Endothelial cell of hepatic sinusoid (primary cell): ENCODE data around the gene C6orf136.

Experiments
- in situ Hi-C: cut with HindIII; loops from 2 replicates; pipeline ENCODE4 v1.10.0; 2017; ENCODE audit warnings: low sequenced_read_pairs

The C6orf136 gene

DNA sequence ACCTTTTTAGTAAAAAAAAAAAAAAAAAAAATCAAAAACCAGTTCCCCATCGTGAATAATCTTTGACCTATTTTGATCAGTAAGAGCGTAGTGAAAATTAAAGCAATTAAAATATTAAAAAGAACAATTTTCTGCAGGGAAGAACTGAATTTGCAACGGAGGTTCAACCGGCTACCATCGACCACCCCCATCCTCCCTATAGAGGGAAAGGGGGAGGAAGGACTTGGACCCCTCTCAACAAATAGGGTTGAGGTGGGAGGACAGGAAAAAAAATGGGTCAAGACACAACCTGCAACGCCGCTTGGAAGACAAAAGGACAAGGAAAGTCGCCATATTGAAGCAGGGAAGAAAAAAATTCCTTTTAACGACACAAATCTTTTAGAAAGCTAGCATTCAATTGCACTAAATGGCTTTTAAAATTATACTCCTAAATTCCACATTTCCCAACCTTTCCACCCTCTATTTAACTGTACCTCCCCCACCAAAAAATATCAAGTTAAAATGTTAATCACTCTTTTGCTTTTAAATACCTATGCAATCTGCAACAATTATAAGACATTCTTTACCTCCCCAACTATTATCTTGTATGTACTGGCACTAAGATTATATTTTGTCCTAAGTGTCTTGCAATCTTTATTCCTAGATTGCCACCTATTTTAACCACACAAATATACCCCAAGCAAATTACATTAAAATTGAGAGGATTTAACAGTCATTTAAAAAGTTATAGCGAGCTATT is 31.5 kb upstream of the C6orf136 start:
- in situ Hi-C loops = no loop called here

DNA sequence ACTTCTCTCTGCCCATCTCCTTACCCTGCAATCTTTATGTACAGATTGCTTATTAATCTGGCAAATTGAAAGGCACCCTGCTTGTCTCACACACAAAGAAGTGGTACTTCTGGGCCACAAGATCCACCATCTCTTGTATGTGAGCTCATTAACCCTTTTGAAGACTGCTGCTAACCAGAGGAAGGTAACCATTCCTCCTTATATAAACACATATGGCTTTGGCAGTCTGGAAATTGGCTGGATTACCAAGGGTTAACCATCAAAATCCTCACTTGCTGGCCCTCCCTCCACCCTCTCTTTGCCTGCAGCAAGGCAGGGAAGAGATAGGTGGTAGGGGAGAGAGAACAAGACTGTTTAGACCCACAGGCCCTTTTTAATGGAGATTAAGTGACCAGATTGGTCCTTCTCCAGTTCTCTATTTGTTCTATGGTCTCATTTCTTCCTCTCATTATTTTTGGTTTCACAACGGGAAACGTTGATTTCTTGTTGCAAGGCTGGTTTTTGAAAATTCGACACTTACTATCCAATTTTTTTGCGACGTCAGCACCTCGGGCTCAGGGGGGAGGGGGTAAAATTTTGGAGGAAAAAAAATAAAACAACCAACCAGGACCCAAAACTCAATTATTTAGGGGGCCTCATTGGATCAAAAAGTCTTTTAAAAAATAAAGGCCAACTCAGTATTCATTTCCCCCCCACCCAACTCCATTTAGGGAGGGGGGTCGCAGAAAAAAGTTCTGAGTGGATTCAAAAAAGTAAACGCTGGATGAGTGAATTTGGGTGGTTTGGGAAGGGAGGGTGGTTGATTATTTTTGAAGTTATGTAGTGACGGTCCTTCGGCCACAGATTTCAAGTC is 30.7 kb upstream of the C6orf136 start:
- in situ Hi-C loops = no loop called here

DNA sequence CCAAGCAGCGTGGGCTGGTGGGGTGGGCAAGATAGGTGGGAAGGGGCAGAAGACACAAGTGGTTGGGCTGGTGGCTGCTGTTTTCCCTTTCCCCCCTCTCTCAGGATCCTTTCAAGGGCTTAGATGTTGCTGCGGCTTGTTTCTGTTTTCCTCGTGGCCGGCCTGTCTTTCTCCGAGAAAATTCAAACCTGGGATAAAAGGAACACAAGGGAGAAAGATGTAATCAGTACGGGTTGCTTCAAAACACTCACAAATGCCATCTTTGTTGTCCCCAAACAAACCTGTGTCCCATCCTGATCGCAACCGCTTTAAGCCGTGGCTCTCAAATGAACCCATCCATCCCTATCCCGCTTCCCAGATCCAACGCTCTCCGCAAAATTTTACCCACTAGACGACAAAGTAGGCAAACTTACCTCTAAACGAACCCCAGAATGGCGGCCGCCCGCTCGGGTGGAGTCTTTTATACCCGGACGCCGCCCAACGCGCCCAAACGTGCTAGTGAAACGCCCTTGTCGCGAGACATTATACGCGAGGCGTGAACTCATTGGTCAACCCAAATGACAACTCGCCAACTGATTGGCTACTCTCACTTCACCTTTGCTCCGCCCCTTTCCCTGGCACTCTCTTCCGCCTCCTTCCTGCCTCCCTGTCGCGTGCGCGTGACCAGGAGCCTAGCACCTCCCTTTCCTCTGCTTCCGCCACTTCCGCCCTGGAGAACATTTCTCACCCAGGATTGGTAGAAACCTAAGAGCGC is 29.9 kb upstream of the C6orf136 start, which contains the start of gene PPP1R10:
Gene PPP1R10 (minus strand): TSS at position 433 of the 754 bp plus-strand sequence. CDS start 7,299 bp downstream, outside the sequence.
- in situ Hi-C loops = no loop called here

DNA sequence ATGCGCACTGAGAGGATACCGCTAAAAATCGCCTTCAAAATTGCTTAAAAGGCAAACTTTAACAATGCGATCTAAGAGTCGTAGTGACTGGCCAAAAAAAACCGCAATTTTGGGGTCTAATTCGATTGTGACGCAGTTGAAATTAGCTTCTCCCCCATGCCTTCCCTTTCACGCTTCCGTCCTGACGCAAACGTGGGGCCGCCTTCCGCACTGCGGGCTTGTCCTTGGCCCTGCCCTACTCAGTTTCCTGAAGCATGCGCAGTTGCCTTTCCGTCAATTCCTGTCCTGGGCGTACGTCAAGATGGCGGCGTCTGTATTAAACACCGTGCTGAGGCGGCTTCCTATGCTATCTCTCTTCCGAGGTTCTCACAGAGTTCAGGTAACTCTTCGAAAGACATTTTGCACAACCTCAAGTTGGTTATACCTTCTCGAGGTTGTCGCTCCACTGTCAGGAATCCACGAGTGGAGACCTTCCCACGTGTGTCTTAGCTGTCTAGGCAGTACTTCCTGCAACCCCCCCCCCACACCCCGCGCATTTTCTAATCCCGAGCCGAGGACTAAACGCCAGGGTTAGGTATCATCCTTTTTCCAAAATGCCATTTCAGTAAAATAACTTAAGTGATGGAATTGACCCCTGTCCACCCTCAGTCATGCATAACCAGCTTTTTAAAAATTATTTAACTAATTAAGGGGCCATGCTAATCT is 29.2 kb upstream of the C6orf136 start, which contains the start of gene MRPS18B:
Gene MRPS18B (plus strand): TSS at position 276 of the 705 bp plus-strand sequence. CDS start 26 bp downstream, at position 302.
- in situ Hi-C loops = no loop called here

DNA sequence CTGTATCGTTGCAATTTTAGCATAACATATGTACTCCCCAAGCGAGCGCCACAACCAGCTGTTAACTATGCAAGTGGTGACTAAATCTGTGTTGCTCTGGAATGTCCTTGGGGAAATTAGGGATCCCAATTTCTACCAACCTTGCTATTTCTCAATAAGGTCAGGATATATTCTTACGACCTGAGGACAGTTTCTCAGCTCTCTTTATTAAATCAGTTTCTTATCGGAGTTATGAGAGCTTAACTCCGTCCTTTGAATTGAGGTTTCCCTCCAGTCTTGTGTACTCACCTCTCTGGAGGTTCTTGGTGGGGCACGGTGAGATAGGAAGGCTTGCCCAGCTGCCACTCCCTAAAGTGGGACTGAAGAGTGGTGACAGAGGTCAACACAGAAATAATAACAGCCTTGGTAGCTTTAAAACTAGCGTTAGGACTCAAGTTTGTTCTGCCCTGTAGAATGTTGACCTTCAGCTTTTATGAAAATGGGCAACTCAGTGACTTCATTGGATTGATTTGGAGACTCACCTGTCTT is 28.6 kb upstream of the C6orf136 start:
- in situ Hi-C loops = no loop called here

DNA sequence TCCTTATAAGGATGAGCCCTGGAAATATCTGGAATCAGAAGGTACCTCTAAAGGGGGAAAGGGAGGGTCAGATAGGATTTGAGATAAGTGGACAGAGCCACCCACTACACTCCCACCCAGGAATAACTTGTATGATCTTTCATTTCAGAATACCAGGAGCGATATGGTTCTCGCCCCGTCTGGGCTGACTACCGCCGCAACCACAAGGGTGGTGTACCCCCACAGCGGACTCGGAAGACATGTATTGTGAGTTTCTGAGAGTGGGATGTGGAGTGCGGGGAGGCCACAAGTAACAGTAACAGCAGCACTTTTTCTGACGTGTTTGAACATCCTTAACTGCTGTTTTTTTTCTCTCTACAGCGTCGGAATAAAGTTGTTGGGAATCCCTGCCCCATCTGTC is 27.4 kb upstream of the C6orf136 start:
- in situ Hi-C loops = no loop called here

DNA sequence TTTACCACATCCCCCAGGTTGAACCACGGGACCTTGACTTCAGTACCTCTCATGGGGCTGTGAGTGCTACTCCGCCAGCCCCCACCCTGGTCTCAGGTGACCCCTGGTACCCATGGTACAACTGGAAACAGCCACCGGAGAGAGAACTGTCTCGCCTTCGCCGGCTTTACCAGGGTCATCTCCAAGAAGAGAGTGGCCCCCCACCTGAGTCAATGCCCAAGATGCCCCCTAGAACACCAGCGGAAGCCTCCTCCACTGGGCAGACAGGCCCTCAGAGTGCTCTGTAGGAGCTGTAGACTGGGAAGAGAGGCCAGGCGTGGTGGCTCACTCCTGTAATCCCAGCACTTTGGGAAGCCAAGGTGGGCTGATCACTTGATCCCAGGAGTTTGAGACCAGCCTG is 21.4 kb upstream of the C6orf136 start:
- in situ Hi-C loops = no loop called here

DNA sequence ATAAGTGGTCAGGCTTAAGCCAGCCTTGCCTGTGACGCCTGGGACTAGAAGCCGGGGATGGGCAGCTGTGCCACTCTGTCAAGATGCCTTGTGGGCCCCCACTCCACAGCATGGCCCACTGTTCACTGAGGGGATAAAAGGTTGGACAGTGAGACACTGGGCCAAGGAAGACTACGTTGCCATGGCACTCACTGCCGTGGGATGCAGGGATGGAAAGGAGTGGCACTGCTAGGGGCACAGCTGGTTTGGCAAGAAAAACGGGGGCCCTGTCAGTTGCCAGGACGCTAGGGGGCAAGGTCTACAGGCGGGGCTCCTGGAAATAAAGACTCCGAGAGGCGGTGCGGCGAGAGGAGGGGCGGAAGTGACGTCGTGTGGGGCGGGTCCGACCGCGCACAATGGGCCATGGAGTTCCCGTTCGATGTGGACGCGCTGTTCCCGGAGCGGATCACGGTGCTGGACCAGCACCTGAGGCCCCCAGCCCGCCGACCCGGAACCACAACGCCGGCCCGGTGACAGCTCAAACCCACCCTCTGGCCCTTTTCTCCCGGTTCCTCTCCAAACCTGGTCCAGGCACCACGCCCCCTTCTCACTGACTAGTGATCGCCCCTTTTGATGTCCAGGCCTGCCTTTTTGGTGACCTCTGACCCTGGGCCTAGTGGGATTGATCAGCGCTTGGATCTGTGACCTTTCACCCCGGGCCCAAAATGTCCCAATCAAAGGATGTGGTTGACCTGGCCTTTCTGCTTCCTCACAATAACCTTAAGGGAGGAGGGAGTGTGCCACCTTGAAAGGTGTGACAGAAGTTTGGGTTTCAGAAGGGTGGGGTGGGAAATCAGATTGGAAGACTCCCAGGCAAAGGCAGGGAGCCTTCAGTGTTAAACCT is 20.2 kb upstream of the C6orf136 start, which contains the start of gene ATAT1:
Gene ATAT1 (plus strand): TSS at position 391 of the 883 bp plus-strand sequence.
- in situ Hi-C loops = no loop called here

DNA sequence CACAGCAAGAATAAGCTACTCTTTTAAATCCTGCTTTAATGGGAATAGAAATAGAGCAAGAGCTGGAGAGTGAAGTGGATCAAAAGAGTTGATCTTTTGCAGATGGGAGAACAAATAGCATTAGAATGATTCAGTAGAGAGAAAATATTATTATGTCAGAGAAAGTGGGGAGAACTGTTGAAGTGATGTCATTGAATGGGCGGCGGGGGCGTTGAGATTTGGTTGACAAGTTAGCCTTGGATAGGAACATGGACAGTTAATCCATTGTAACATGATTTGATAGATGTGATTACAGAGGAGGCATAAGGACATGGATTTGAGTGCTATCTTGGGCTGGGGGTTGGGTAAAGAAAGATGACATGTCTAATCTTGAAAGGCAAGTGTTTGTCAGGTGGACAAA is 11.1 kb upstream of the C6orf136 start:
- in situ Hi-C loops = no loop called here

DNA sequence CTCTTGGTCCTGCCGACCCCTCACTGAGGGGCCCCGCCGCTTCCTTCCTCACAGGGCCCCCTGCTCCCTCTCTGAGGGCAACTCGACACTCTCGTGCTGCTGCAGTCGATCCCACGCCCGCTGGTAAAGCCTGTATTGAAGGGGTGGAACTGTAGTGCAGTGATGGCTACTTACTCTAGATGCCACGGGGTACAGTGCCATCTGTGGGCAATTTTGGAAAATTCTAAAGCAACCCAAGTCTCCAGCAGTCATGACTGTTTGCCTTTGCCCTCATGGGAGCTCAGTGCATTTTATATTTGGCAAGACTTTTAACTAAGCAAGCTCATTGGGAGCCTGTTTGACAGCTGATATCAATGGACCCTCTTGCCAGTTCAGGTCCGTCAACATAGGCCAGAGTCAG is 6.5 kb upstream of the C6orf136 start:
- in situ Hi-C loops = no loop called here

DNA sequence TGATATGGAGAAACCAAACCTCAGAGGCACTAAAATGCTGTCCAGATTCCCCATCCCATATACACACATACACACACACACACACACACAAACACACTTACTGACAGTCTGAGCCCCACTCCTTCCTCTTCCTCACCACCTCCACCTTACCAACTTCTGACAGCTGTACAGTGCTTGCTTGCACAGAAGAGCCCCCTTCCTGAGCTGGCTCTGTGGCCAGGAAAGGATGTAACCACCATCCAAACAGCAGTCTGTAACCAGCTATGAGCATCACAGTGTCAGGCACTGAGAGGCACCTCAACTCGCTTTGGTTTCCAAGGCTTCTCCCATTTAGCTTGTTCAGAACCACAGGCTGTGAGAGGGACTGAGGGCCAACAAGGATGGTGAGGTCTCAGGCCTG is 5.9 kb upstream of the C6orf136 start:
- in situ Hi-C loops = no loop called here

DNA sequence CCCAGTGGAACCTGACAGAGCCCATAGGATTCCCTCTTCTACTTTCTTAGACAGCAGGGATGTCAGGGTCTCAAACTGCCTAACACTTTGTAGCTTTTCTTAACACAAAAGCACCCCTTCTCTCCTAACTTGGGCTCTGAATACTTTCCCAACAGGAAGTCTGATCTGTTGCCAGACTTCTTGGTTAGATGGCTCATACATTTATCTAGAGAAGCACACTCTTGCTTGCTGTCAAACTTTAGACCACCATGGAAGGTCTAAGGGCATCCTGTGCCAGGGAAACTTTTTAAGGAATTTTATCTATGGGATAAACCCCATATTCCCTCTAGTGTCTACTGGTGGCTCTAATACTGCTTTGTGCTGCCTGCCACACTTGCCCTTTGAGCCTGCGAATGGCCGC is 3.3 kb upstream of the C6orf136 start:
- in situ Hi-C loops = no loop called here

DNA sequence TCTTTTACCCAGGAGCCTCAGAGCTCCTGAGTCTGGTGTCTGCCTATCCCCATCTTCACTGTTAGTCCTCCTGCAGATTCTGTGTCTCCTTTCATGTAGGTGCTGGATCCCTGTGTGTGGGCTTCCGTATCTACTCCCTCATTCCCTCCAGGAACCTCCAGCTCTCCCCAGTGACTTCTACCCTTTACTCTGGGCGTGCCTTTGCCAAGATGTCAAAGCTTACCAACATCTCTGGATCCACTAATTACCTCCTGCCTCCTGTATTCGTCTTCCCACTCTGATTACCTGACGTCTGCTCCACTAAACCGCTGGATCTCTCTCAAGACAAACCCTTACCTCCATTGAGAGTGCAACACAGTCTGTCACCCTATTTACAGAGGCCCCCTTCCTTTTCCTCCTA is 2.2 kb upstream of the C6orf136 start:
- in situ Hi-C loops = no loop called here

DNA sequence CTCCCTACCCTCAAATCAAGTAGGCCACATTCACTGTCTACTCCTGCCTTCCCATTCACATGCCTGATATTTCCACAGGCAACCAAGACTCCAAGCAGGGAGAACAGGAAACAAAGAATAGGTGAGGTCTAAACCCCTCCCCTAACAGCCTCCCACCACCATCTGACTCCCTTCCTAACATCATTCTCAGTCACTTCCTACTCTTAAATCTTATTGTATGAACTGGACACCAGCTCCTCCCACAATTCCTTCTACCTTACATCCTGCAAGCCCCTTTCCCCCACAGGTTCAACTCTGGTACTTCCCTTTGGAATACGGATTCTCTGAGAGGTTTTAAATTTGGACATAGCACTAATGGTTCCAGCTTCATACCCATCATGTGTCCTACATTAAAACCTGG is 944 bp upstream of the C6orf136 start:
- in situ Hi-C loops = no loop called here

DNA sequence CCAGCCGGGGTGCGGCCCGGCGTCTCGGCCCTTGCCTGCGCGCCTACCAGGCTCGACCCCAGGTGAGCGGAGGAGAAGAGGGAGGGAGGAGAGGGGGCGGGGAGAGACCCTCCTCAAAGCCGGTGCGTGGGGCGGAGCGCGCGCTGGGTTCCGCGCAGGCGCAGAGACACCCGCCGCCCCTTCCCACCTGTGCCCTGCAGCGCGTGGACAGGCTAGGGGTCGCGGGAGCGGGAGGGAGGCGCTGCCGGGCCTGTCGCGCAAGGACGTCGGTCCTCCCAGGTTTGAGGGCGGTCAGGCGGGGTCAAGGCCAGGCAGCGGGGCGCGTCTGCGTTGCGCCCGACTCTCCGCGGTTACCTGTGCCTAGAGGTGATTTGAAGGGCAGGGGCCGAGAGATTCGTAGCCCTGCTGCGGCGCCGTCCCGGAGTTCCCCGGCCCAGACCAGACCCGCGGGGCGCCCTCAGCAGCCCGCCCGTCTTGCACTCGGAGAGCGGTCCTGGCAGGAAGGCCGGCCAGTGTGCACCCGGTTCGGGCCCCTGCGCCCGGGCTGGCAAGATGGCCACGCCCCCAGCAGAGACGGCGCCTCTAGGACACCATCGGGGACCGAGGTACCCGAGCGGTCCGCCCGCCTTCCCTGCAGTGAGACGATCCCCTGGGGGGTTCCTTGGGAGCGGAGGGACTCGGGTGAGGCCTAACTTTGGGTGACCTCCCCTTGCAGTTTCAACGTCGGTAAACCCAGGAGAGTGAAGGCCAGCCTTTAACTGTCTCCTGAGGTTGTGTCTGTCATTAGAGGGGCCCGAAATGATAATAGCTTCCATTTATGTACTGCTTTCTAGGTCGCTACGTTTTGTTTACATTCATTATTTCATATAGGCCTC is 546 bp downstream of the C6orf136 start:
- in situ Hi-C loops = no loop called here

DNA sequence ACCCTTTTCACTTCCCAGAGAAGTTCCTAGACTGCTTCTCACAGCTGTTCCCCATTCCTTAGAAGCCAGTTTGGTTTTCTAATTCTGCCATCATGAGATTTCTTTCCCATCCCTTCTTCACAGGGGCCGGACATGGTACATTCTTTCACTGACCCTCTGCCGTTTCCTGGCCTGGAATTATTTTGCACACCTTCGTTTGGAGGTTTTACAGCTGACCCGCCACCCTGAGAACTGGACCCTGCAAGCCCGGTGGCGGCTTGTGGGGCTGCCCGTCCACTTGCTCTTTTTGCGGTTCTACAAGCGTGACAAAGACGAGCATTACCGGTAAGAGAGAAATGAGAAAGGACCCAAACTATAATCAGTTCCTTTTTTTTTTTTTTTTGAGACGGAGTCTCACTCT is 4.2 kb downstream of the C6orf136 start:
- in situ Hi-C loops = loop anchor here (10.0 kb wide), 1 partner anchor 106 kb away; no protein-coding TSS in a partner anchor

DNA sequence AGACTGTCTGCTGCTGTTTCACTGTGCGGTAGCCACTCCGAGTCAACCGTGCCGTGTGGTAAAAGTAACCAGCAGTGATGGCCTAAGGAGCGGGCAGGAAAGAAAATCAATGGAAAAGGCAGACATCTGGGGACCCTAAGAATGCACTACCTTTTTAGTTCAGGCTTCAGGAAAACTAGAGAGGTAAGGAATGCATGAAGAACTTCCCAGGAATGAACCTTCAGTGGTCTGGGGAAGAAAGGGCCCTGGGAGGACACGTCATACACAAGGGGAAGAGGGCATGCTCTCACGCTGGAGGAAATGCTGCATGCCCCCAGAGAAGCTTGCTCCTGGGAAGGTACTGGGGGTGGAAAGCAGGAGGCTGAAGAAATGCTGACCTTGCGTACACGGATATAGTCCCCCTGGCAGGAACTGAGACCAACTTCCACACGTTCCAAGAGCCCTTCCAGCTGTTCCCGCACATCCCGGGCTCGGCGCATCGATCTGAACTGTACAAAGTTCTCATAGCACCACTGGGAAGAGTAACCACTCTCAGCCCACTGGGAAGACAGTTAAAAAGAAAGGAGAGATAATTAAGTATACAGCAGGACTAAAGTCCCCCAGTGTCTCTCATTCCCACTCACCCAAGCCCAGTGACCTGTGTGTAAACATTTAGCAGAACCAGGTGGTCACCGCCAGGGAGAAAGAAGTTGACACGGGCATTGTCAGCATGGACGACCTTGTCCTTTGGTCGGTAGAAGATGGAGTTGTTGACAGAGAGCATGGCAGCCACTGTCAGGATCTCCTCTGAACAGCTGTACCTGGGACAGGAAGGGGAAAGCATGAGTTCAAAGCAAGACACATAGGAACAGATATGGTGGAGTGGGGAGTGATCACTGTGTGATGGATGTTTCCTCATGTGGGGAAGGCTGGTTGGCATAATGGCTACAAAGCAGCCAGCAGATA is 8.1 kb downstream of the C6orf136 start:
- in situ Hi-C loops = loop anchor here (10.0 kb wide), 1 partner anchor 110 kb away; no protein-coding TSS in a partner anchor
